HCT116 (cell line): ENCODE results near the gene GPR68. TPM values are rescaled to one million over a fixed set of nuclear protein-coding genes. Genes with fewer than 3 reads are reported as not detected.

Source experiments
- ATAC-seq: fragments of 200-7000 bp; cut with Tn5 transposase; 2 replicates; pipeline ENCODE4 v1.9.1; 2020; ENCODE audit warnings: mild to moderate bottlenecking, moderate library complexity
- BruUV-seq: library from RNA; stranded (reverse); fragments of 400-500 nt; replicated peaks from 2 replicates; lab custom pipeline; 2021; lab: Mats Ljungman, UMichigan
- CTCF ChIA-PET: fragments of 300-600 bp; sonication (Branson Sonifier 250); formaldehyde crosslinking; loops from one replicate; lab custom pipeline; 2021; ENCODE audit warnings: antibody characterized with exemption; lab: Charles Lee
- POLR2A ChIA-PET: fragments of 300-600, 350-600 bp; sonication (Branson Sonifier 250); formaldehyde crosslinking; loops from one replicate; lab custom pipeline; 2021; ENCODE audit warnings: antibody characterized with exemption; lab: Charles Lee
- RAD21 ChIA-PET, 2 experiments: fragments of 300-600 bp; sonication (Branson Sonifier 250); formaldehyde crosslinking; loops; one replicate each; lab custom pipeline; 2023; ENCODE audit warnings: low total read pairs in 2 of 2; ENCODE audit not compliant: uncharacterized antibody in 2 of 2, unreplicated experiment in 2 of 2, low non-redundant PET in 1 of 2; lab: Charles Lee
- DNase-seq: peaks from one replicate; pipeline ENCODE4 v3.0.0-alpha.2; 2010; ENCODE audit warnings: low read depth, low spot score
- H2AFZ ChIP-seq: fragments of 200-600 bp; shearing (Covaris generic), sonication (generic); 2 replicates; pipeline ENCODE4 v1.6.1; 2017; ENCODE audit warnings: low read depth, mixed run types, mixed read lengths, antibody characterized with exemption, low read length; ENCODE audit not compliant: poor library complexity, severe bottlenecking
- H3K27ac ChIP-seq: 2 replicates; pipeline ENCODE4 v1.5.1; 2012; ENCODE audit warnings: low read depth, low read length
- H3K27me3 ChIP-seq: fragments of 200-600 bp; sonication (generic); 2 replicates; pipeline ENCODE4 v1.6.1; 2016; ENCODE audit warnings: mixed run types, low read length, mixed read lengths; ENCODE audit not compliant: insufficient read depth
- H3K36me3 ChIP-seq, 2 experiments: fragments of 200-500 bp in 1 of 2; fragments of 200-600 bp in 1 of 2; sonication (Bioruptor generic) in 1 of 2; sonication (generic) in 1 of 2; 2 replicates each; pipeline versions ENCODE4 v1.5.1 to v1.6.1; 2014 to 2016; ENCODE audit warnings: low read length in 2 of 2, inconsistent platforms in 1 of 2, mixed read lengths in 1 of 2, mixed run types in 1 of 2; ENCODE audit not compliant: insufficient read depth in 2 of 2, control insufficient read depth in 1 of 2
- H3K4me1 ChIP-seq, 2 experiments: fragments of 200-600 bp in 1 of 2; sonication (generic) in 1 of 2; 2 replicates each; pipeline versions ENCODE4 v1.5.1 to v1.6.1; 2012 to 2017; ENCODE audit warnings: low read length in 2 of 2, inconsistent platforms in 1 of 2, mild to moderate bottlenecking in 1 of 2, mixed read lengths in 1 of 2, mixed run types in 1 of 2, moderate library complexity in 1 of 2; ENCODE audit not compliant: insufficient read depth in 2 of 2, control insufficient read depth in 1 of 2
- H3K4me2 ChIP-seq: fragments of 200-600 bp; sonication (generic); 2 replicates; pipeline ENCODE4 v1.6.1; 2017; ENCODE audit warnings: mixed run types, low read length, mixed read lengths
- H3K4me3 ChIP-seq, 2 experiments: fragments of 200-600 bp in 1 of 2; sonication (generic) in 1 of 2; replicated peaks in 1 of 2; 2 replicates each; pipeline ENCODE4 v1.5.1; 2011 to 2016; ENCODE audit warnings: low read length in 2 of 2, control low read depth in 1 of 2, low read depth in 1 of 2, mild to moderate bottlenecking in 1 of 2, mixed read lengths in 1 of 2, mixed run types in 1 of 2
- H3K79me2 ChIP-seq: fragments of 200-600 bp; sonication (generic); 2 replicates; pipeline ENCODE4 v1.6.1; 2017; ENCODE audit warnings: mild to moderate bottlenecking, mixed run types, low read length, moderate library complexity, mixed read lengths; ENCODE audit not compliant: insufficient read depth
- H3K9ac ChIP-seq: fragments of 200-600 bp; sonication (generic); 2 replicates; pipeline ENCODE4 v1.6.1; 2016; ENCODE audit warnings: low read length, mixed read lengths
- H3K9me2 ChIP-seq: fragments of 200-600 bp; sonication (generic), shearing (Covaris generic); 2 replicates; pipeline ENCODE4 v1.6.1; 2017; ENCODE audit warnings: mixed run types, mild to moderate bottlenecking, moderate library complexity; ENCODE audit not compliant: insufficient read depth
- H3K9me3 ChIP-seq, 2 experiments: fragments of 200-500 bp in 1 of 2; fragments of 200-600 bp in 1 of 2; sonication (Bioruptor generic) in 1 of 2; sonication (generic) in 1 of 2; 2 replicates each; pipeline ENCODE4 v1.6.1; 2014 to 2017; ENCODE audit warnings: low read length in 2 of 2, mixed read lengths in 2 of 2, inconsistent platforms in 1 of 2, low read depth in 1 of 2, mild to moderate bottlenecking in 1 of 2, mixed run types in 1 of 2, moderate library complexity in 1 of 2; ENCODE audit not compliant: control insufficient read depth in 1 of 2, insufficient read depth in 1 of 2
- H4K20me1 ChIP-seq: fragments of 200-600 bp; sonication (generic), shearing (Covaris generic); 2 replicates; pipeline ENCODE4 v1.6.1; 2017; ENCODE audit warnings: mixed run types, mild to moderate bottlenecking, moderate library complexity; ENCODE audit not compliant: insufficient read depth
- ATF3 ChIP-seq: IDR thresholded peaks from 2 replicates; pipeline ENCODE4 v1.6.1; 2012
- CTCF ChIP-seq, 3 experiments: fragments of 200-600 bp in 1 of 3; sonication (generic) in 1 of 3; IDR thresholded peaks in 2 of 3; conservative IDR thresholded peaks in 1 of 3; 2 replicates each; pipeline ENCODE4 v1.5.1; 2012 to 2017; ENCODE audit warnings: low read depth in 2 of 3, low read length in 2 of 3, antibody characterized with exemption in 1 of 3, borderline replicate concordance in 1 of 3, control low read depth in 1 of 3, mild to moderate bottlenecking in 1 of 3, mixed read lengths in 1 of 3, mixed run types in 1 of 3, moderate library complexity in 1 of 3; ENCODE audit not compliant: insufficient read depth in 1 of 3
- FOSL1 ChIP-seq: IDR thresholded peaks from 2 replicates; pipeline ENCODE4 v1.6.1; 2012; ENCODE audit warnings: low read depth
- MAX ChIP-seq: IDR thresholded peaks from 2 replicates; pipeline ENCODE4 v1.6.1; 2012
- POLR2AphosphoS5 ChIP-seq: IDR thresholded peaks from 2 replicates; pipeline ENCODE4 v1.6.1; 2011; ENCODE audit warnings: mild to moderate bottlenecking, low read depth, low read length, moderate library complexity
- RAD21 ChIP-seq: IDR thresholded peaks from 2 replicates; pipeline ENCODE4 v1.6.1; 2012; ENCODE audit warnings: low read depth, mild to moderate bottlenecking
- SIN3A ChIP-seq: IDR thresholded peaks from 2 replicates; pipeline ENCODE4 v1.6.1; 2012; ENCODE audit warnings: low read depth
- TCF7L2 ChIP-seq: IDR thresholded peaks from 2 replicates; pipeline ENCODE4 v1.7.0; 2011; ENCODE audit warnings: borderline replicate concordance, inconsistent platforms; ENCODE audit not compliant: insufficient read depth, insufficient read length; ENCODE audit errors: extremely low read depth
- ZBTB33 ChIP-seq: IDR thresholded peaks from 2 replicates; pipeline ENCODE4 v1.6.1; 2011; ENCODE audit warnings: mild to moderate bottlenecking, low read length, moderate library complexity; ENCODE audit not compliant: insufficient replicate concordance; ENCODE audit errors: extremely low read depth
- intact Hi-C: fragments of 100-400 bp; cut with micrococcal nuclease; formaldehyde crosslinking; loops from 2 replicates; pipeline ENCODE4 v1.10.0; 2022
- total RNA-seq: library from RNA; stranded (reverse); gene quantifications from one replicate; pipeline ENCODE4 v1.2.1, GENCODE V29; 2021; ENCODE audit not compliant: unreplicated experiment

GPR68 gene
- total RNA-seq, 1 experiment from 2014 or later: not detected

- peaks cover 8 to 12% of the 10 kb centered on the region in 2 experiments; a peak in 2 of 4 replicates for H3K4me1 ChIP-seq
- no peak for DNase-seq
- ChIA-PET RAD21 (no interaction called here), POLR2A (no interaction called here), CTCF (no interaction called here)
- no peaks in the 10 kb centered on the region for H3K9me2 ChIP-seq
- intact Hi-C loops: no loop called here
- H3K4me3 ChIP-seq: no peak overlapping the region
- no peaks in the 10 kb centered on the region for H3K79me2 ChIP-seq
- H3K36me3 ChIP-seq: no peaks in the 10 kb centered on the region
- H3K9me3 ChIP-seq: no peaks in the 10 kb centered on the region
- H4K20me1 ChIP-seq: no peaks in the 10 kb centered on the region
- no peak overlapping the region for H2AFZ ChIP-seq
- H3K27ac ChIP-seq: no peak overlapping the region
- TF ChIP-seq SIN3A: no peak
- no peak for TF ChIP-seq ATF3
- no peak for TF ChIP-seq TCF7L2
- TF ChIP-seq FOSL1: no peak
- TF ChIP-seq MAX: no peak
- no peak for TF ChIP-seq ZBTB33
- TF ChIP-seq CTCF (IDR thresholded peaks at IDR 0.05 in 2 of 3, conservative IDR thresholded peaks at IDR 0.05 in 1 of 3; ENCODE audit: borderline replicate concordance in 1 of 3, insufficient read depth in 1 of 3, low read depth in 2 of 3, low read length in 2 of 3): no peak
- TF ChIP-seq POLR2AphosphoS5: no peak
- no peak for TF ChIP-seq RAD21
- TF ChIP-seq, all 23 proteins: peak for 0
- ATAC-seq: no peak
- no peaks in the 10 kb centered on the region for H3K27me3 ChIP-seq
- no peak overlapping the region for H3K9ac ChIP-seq
- BruUV-seq: no TSS peak
- no peak overlapping the region for H3K4me2 ChIP-seq
Observed at GRCh38 chr14:91256661-91257060, 12.2 kb upstream of the GPR68 start.
